Suprapubic skin (tissue), 4 donors: Measurements from ENCODE around the gene SEC22A. TPM values are rescaled to one million over a fixed set of nuclear protein-coding genes. Genes with fewer than 3 reads are reported as not detected.

Source experiments
- DNase-seq, 2 donors: peaks; one replicate each; pipeline ENCODE4 v3.0.0-alpha.2; 2019; ENCODE audit warnings: low spot score in 2 of 2
- H3K27ac ChIP-seq: fragments of 200-600 bp; sonication (generic); one replicate; pipeline ENCODE4 v1.5.1; 2019
- H3K27me3 ChIP-seq: fragments of 200-600 bp; sonication (generic); one replicate; pipeline ENCODE4 v1.5.1; 2019
- H3K36me3 ChIP-seq: fragments of 200-600 bp; sonication (generic); one replicate; pipeline ENCODE4 v1.5.1; 2019
- H3K4me1 ChIP-seq: fragments of 200-600 bp; sonication (generic); one replicate; pipeline ENCODE4 v1.5.1; 2019
- H3K4me3 ChIP-seq: fragments of 200-600 bp; sonication (generic); one replicate; pipeline ENCODE4 v1.5.1; 2019; ENCODE audit warnings: mild to moderate bottlenecking
- H3K9me3 ChIP-seq: fragments of 200-600 bp; sonication (generic); one replicate; pipeline ENCODE4 v1.5.1; 2019
- EP300 ChIP-seq: sonication (generic); formaldehyde crosslinking; IDR thresholded peaks from one replicate; pipeline ENCODE4 v1.6.1; 2017; ENCODE audit warnings: antibody characterized with exemption
- POLR2A ChIP-seq, 2 donors: fragments of 450-650 bp; IDR thresholded peaks; one replicate each; pipeline ENCODE4 v1.6.1; 2017; ENCODE audit warnings: antibody characterized with exemption in 2 of 2, mild to moderate bottlenecking in 2 of 2, moderate library complexity in 2 of 2
- POLR2AphosphoS5 ChIP-seq, 3 donors: sonication (generic); formaldehyde crosslinking; IDR thresholded peaks; one replicate each; pipeline ENCODE4 v1.6.1; 2017; ENCODE audit warnings: antibody characterized with exemption in 3 of 3
- WGBS: methylation state at CpG from one replicate; pipeline ENCODE4 v1.1.5; 2018; 5-methylcytosine and 5-hydroxymethylcytosine counted together
- total RNA-seq, 4 donors: library from RNA; depleted of rRNA; stranded (reverse); fragments of >200 nt; gene quantifications; one replicate each; pipeline ENCODE4 v1.1.0, GENCODE V29; 2016
- TF ChIP-seq, protein P1 (sequence below), 2 donors: fragments of 200-600 bp in 1 of 2; fragments of 450-650 bp in 1 of 2; sonication (generic) in 1 of 2; IDR thresholded peaks; one replicate each; pipeline ENCODE4 v1.5.1; 2016 to 2019; ENCODE audit warnings: antibody characterized with exemption in 2 of 2, mild to moderate bottlenecking in 1 of 2, moderate library complexity in 1 of 2

SEC22A gene
- total RNA-seq, 4 donors from 2014 or later = 20.1 to 43.1 (median 28.7) TPM

DNA sequence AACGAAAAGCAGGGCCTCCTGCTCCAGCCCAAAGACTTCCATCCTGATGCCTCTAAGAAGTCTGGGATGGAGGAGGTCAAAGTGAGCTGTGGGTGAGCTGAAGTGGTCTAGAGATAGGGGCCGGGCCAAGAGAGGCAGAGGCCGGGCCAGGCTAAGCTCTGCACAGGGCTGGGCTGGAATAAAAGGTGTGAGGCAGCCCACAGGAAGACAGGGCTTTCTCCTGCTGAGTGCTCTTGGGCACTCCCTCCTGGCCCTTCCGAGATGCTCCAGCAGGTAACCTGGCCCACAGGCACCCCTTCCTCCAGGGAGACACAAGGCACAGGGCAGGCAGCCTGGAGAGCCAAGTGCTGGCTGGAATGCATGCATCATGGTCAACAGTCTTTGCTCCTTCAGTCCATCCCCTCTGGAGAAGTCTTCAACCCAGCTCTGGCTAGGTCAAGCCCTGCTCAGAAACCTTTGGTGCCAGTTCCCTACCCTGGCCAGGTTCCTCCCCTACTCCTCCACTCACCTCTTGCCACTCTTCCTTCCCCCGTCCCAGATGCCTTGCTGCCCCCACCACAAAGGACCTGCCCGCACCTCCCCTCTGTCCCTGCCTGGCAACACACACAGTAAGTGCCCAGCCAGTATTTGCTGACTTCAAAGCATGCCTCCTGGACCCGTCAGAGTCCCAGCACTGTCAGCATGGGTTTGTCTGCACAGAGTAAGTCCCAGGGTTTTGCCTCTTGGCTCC is 93.6 kb downstream of the SEC22A start:
- peak in 1 of 2 donors; percentile 40 for DNase-seq
- H3K36me3 ChIP-seq = no peaks in the 10 kb centered on the region
- TF ChIP-seq POLR2AphosphoS5 (IDR thresholded peaks at IDR 0.05) = no peak
- TF ChIP-seq, protein P1, sequence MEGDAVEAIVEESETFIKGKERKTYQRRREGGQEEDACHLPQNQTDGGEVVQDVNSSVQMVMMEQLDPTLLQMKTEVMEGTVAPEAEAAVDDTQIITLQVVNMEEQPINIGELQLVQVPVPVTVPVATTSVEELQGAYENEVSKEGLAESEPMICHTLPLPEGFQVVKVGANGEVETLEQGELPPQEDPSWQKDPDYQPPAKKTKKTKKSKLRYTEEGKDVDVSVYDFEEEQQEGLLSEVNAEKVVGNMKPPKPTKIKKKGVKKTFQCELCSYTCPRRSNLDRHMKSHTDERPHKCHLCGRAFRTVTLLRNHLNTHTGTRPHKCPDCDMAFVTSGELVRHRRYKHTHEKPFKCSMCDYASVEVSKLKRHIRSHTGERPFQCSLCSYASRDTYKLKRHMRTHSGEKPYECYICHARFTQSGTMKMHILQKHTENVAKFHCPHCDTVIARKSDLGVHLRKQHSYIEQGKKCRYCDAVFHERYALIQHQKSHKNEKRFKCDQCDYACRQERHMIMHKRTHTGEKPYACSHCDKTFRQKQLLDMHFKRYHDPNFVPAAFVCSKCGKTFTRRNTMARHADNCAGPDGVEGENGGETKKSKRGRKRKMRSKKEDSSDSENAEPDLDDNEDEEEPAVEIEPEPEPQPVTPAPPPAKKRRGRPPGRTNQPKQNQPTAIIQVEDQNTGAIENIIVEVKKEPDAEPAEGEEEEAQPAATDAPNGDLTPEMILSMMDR (IDR thresholded peaks at IDR 0.05) = no peak
- TF ChIP-seq POLR2A (IDR thresholded peaks at IDR 0.05) = no peak
- TF ChIP-seq EP300 = no peak
- H3K27ac ChIP-seq = no peak overlapping the region
- WGBS = 81% methylated on average over 7 of the region's 7 CpGs
- H3K27me3 ChIP-seq = no peaks in the 10 kb centered on the region
- peaks cover 3% of the 10 kb centered on the region for H3K9me3 ChIP-seq
- no peak overlapping the region for H3K4me3 ChIP-seq
- H3K4me1 ChIP-seq = no peaks in the 10 kb centered on the region

DNA sequence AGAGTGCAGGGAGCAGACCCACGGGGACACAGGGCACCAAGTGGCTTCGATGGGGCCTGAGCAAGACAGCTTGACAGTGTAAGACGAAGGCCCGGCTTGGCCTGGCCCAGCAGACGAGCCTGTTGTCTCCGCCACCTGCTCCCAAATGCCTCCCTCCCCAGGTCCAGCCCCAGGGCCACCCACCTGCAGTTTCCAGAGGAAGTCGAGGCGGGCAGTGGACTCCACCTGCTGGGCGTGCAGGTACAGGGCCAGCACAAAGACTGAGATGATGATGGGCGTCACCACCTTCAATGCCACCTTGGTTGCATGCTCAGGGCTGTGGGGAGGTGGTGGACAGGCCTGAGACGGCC is 94.1 kb downstream of the SEC22A start:
- Histone ChIP-seq H3K9me3 (peaks cover 3% of the 10 kb centered on the region), H3K4me1 (no peaks in the 10 kb centered on the region), H3K36me3 (no peaks in the 10 kb centered on the region), H3K4me3 (no peak overlapping the region), H3K27me3 (no peaks in the 10 kb centered on the region), H3K27ac (no peak overlapping the region)
- 80% methylated on average over 5 of the region's 11 CpGs for WGBS
- DNase-seq = peak in 1 of 2 donors; percentile 66
- no peak for TF ChIP-seq POLR2A (IDR thresholded peaks at IDR 0.05)
- no peak for TF ChIP-seq POLR2AphosphoS5 (IDR thresholded peaks at IDR 0.05)
- TF ChIP-seq EP300 = no peak
- TF ChIP-seq, protein P1 (IDR thresholded peaks at IDR 0.05) = no peak

DNA sequence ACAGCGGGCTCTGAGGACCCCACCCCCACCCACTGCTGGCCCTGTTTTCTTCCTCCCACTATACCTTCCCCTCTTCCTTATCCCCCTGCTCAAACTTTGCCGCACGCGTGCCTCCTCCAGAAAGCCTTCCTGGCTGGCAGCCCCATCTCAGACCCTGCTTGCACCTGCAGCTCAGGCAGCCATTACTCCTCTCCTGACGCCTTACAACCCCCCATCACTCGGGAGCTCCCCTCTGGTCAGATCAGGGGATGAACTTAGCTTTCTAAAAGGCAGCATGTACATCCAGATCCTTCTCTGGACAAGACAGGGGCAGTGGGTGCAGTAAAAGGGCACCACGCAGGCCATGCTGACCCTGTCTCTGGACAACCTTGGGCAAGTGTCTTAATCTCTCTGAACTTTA is 94.5 kb downstream of the SEC22A start:
- Histone ChIP-seq H3K4me3 (no peak overlapping the region), H3K36me3 (no peaks in the 10 kb centered on the region), H3K27me3 (no peaks in the 10 kb centered on the region), H3K27ac (no peak overlapping the region), H3K9me3 (no peaks in the 10 kb centered on the region), H3K4me1 (no peaks in the 10 kb centered on the region)
- TF ChIP-seq POLR2A (IDR thresholded peaks at IDR 0.05) (no peak), EP300 (no peak), POLR2AphosphoS5 (IDR thresholded peaks at IDR 0.05) (no peak)
- WGBS = 94% methylated on average over 7 of the region's 7 CpGs
- peak in 1 of 2 donors; percentile 52 for DNase-seq

DNA sequence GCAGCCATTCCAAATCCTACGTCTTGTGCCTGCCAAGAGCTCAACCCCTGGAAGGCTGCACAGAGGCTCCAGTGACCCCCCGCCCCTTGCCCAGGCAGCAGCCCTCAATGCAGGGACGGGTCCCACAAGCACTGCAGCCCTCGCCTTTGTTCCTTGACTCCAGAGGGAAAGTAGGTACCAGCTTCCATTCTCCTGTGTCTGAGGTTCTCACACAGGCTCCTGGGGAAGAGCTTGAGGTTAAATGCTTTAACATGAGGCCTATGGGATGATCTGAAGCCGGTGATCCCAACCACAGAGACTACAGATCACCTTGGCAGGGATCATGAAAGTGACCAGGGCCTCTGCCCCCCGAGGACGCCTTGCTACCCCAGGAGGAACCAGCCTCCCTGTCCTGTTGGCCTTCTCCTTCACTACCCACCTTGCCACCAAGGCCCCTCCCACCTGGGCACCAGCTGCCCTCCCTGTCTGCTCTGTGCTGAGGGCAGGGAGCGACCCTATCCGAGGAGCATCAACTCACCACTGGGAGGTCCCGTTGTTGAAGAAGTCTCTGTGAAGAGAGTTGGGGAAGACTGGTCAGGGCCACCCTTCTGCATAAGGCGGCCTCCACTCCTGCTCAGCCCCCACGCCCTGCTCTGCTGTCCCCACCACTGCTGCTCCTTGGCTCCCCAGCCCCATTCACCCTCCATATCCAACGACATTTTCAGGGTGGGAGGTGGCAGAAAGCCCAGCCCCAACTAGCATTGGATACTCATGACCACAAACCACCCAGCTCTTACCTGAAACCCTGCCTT is 95.3 kb downstream of the SEC22A start:
- no peaks in the 10 kb centered on the region for H3K9me3 ChIP-seq
- H3K27me3 ChIP-seq = no peaks in the 10 kb centered on the region
- WGBS = 89% methylated on average over 10 of the region's 13 CpGs
- no peak for TF ChIP-seq POLR2A (IDR thresholded peaks at IDR 0.05)
- no peak for TF ChIP-seq EP300
- no peak for TF ChIP-seq POLR2AphosphoS5 (IDR thresholded peaks at IDR 0.05)
- TF ChIP-seq, protein P1 (IDR thresholded peaks at IDR 0.05) = no peak
- no peaks in the 10 kb centered on the region for H3K36me3 ChIP-seq
- no peaks in the 10 kb centered on the region for H3K4me1 ChIP-seq
- H3K4me3 ChIP-seq = no peak overlapping the region
- DNase-seq = peak in 1 of 2 donors; percentile 38
- H3K27ac ChIP-seq = no peak overlapping the region

DNA sequence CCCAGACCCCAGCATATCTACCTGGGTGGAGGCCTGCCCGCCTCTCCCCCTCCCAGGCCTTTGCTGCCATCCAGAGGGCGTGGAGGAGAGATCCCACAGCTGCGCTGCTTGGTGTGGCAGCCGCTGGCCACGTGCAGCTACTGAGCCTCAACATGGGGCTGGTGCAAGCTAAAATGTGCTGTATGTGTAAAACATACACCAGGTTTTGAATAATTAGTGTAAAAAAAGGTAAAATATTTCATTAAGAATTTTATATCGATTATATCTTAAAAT is 95.8 kb downstream of the SEC22A start:
- no peaks in the 10 kb centered on the region for H3K9me3 ChIP-seq
- no peak overlapping the region for H3K4me3 ChIP-seq
- no peaks in the 10 kb centered on the region for H3K36me3 ChIP-seq
- WGBS = 87% methylated on average over 6 of the region's 6 CpGs
- H3K4me1 ChIP-seq = no peaks in the 10 kb centered on the region
- no peaks in the 10 kb centered on the region for H3K27me3 ChIP-seq
- DNase-seq = no peak
- no peak for TF ChIP-seq POLR2AphosphoS5 (IDR thresholded peaks at IDR 0.05)
- TF ChIP-seq, protein P1 (IDR thresholded peaks at IDR 0.05) = no peak
- TF ChIP-seq EP300 = no peak
- TF ChIP-seq POLR2A (IDR thresholded peaks at IDR 0.05) = no peak
- H3K27ac ChIP-seq = no peak overlapping the region
